ENCODE measurements around the gene RRH.

DNA sequence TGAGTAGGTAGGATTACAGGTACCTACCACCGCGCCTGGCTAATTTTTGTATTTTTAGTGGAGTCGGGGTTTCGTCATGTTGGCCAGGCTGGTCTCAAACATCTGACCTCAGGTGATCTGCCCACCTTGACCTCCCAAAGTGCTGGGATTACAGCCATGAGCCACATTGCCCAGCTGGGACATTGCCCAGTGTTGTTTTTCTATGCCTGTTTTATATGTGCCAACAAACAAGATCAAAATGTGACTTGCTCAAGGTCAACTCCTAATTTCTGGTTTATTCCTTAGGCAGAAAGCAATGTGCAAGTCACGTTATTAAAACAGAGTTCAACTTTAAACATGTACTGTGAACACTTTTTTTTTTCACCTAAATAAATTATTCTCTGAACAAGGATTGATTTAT lies 22.8 kb downstream of the RRH start:
- TF ChIP-seq ZNF646 (CRISPR knock-in tag; IDR thresholded peaks at IDR 0.05) (no peak), FOSL1 (CRISPR knock-in tag; IDR thresholded peaks at IDR 0.05; ENCODE audit: borderline replicate concordance) (no peak), GABPA (IDR thresholded peaks at IDR 0.05; ENCODE audit: low read depth, low read length) (no peak), GABPA (CRISPR knock-in tag; IDR thresholded peaks at IDR 0.05; ENCODE audit: low read depth) (no peak), HNF4A (CRISPR knock-in tag; IDR thresholded peaks at IDR 0.05) (no peak), HOXA7 (CRISPR knock-in tag; IDR thresholded peaks at IDR 0.05) (no peak), KLF11 (CRISPR knock-in tag; IDR thresholded peaks at IDR 0.05) (no peak)
- TF ChIP-seq, protein P1, sequence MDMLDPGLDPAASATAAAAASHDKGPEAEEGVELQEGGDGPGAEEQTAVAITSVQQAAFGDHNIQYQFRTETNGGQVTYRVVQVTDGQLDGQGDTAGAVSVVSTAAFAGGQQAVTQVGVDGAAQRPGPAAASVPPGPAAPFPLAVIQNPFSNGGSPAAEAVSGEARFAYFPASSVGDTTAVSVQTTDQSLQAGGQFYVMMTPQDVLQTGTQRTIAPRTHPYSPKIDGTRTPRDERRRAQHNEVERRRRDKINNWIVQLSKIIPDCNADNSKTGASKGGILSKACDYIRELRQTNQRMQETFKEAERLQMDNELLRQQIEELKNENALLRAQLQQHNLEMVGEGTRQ (IDR thresholded peaks at IDR 0.05; ENCODE audit: low read depth, low read length), result no peak
- TF ChIP-seq, protein P1 (CRISPR knock-in tag; IDR thresholded peaks at IDR 0.05; ENCODE audit: borderline replicate concordance), result no peak
- TF ChIP-seq, protein P2, sequence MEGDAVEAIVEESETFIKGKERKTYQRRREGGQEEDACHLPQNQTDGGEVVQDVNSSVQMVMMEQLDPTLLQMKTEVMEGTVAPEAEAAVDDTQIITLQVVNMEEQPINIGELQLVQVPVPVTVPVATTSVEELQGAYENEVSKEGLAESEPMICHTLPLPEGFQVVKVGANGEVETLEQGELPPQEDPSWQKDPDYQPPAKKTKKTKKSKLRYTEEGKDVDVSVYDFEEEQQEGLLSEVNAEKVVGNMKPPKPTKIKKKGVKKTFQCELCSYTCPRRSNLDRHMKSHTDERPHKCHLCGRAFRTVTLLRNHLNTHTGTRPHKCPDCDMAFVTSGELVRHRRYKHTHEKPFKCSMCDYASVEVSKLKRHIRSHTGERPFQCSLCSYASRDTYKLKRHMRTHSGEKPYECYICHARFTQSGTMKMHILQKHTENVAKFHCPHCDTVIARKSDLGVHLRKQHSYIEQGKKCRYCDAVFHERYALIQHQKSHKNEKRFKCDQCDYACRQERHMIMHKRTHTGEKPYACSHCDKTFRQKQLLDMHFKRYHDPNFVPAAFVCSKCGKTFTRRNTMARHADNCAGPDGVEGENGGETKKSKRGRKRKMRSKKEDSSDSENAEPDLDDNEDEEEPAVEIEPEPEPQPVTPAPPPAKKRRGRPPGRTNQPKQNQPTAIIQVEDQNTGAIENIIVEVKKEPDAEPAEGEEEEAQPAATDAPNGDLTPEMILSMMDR (CRISPR knock-in tag; IDR thresholded peaks at IDR 0.05), result no peak
